DMS79 treated with DMSO at 0.1 percent for 48 hours (cell line): ENCODE results near the gene EXD2.
"Not testable (repeated sequence)": the region's sequence is repeated elsewhere in the genome, so short reads cannot be mapped to it uniquely, and the experiment has no call there.

Source experiments
- DNase-seq: peaks from one replicate; lab custom pipeline; 2025; lab: John Stamatoyannopoulos, UW

The EXD2 gene, protein sequence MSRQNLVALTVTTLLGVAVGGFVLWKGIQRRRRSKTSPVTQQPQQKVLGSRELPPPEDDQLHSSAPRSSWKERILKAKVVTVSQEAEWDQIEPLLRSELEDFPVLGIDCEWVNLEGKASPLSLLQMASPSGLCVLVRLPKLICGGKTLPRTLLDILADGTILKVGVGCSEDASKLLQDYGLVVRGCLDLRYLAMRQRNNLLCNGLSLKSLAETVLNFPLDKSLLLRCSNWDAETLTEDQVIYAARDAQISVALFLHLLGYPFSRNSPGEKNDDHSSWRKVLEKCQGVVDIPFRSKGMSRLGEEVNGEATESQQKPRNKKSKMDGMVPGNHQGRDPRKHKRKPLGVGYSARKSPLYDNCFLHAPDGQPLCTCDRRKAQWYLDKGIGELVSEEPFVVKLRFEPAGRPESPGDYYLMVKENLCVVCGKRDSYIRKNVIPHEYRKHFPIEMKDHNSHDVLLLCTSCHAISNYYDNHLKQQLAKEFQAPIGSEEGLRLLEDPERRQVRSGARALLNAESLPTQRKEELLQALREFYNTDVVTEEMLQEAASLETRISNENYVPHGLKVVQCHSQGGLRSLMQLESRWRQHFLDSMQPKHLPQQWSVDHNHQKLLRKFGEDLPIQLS

DNA sequence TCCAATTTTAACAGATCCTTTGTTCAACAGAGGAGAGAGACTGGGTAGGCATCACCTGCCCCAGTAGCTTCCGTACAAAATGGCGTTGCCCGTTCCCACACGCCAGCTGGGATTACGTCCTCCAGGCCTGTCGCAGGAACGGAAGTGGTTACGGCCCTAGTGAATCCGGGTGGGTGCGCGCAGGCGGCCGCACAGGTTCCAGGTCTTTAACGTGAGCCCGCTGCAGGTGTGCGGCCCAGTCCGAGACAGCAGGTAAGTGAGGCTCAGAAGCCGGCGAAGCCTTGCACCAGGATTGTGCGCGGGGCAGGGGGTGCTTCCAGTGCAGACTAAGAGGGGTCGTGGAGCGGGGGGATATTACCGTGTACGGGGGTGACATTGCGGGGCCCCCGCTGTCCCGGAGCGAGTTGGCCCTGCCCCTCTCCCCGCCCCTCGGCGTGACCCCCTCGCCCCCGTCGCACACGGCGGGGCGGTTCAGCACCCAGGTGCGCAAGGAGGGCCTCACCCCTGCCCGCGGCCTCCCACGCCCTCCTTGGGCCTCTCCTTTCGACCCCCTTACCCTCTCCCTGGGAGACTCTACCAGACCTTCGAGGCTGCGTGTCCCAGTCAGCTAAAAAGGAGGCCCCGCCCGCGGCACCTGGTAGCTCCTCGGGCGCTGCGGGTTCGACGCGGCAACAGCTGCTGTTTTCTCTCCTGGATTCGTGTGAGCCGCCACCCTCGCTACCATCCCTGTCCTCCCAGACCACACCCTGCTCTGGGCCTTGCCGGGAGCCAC lies at the start of gene EXD2:
TSS of gene EXD2 (plus strand) at position 159 of the 772 bp plus-strand sequence. CDS start 17,973 bp downstream, outside the sequence.
- DNase-seq = peak; percentile 99

DNA sequence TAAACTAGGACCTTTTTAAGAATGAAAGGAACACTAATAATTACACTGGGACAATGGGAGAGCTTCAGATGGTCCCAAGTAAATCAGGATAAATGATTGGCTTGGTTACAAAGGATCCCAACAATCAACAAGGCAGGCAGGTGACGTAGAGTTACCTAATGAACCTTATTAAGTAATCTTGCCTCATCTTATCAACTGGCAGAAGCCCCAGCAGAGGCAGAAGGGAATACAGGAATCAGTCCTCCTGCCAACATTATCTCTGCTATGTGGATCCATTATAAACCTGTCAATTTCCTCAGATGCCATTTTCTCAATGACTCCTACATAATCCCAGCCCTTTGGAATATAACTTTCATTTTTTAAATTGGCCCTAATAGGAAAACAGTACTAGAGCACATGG lies 49.7 kb upstream of the EXD2 start:
- DNase-seq = no peak

DNA sequence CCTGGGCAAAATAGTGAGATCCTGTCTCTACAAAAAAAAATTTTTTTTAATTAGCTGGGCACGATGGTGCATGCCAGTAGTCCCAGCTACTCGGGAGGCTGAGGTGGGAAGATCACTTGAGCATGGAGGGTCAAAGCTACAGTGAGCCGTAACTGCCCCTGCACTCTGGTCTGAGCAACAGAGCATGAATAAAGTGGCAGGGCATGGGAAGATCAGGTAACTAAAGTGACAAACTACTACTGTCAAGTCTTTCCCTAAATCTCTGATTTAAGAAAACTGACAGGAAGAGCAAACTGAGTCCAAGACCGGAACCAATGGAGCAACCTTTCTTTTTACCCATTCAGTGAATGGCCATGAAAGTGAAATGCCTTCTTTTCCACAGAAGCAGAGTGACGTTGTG lies 49.2 kb upstream of the EXD2 start:
- no peak for DNase-seq

DNA sequence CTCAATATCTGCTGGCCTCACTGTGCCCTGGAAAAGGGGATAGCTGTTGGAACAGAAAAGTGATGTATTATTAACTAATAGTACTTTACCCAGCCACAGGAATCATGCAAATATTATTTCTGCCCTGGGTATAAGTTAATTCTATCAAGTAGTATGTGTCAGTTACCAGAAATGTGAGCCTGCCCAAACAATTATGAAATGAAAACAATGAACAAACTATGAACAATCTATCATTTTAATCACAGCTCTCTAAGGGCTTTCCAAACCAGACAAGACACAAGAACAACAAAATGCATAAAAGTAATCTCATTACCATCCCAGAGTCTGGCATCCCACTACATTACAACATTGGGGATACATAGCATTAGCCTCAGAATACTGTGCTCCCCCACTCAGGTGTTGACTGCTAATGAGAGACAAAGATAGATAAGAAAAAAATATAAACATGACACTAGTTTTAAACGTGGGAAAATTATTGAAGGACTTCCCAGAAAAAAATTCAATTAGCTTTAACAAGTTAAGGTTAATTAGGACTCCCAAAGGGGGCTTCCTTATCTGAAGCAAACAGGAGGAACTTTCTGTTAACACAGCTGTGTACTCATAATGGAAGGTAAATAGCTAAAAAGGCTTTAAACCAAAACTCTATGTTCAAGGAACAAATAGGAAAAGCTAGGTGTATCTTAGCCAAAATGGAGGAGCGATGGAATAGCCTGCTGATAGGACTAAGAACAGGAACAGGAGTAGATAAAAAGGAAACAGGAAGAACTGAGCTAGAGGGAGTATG lies 41.6 kb upstream of the EXD2 start:
- no peak for DNase-seq

DNA sequence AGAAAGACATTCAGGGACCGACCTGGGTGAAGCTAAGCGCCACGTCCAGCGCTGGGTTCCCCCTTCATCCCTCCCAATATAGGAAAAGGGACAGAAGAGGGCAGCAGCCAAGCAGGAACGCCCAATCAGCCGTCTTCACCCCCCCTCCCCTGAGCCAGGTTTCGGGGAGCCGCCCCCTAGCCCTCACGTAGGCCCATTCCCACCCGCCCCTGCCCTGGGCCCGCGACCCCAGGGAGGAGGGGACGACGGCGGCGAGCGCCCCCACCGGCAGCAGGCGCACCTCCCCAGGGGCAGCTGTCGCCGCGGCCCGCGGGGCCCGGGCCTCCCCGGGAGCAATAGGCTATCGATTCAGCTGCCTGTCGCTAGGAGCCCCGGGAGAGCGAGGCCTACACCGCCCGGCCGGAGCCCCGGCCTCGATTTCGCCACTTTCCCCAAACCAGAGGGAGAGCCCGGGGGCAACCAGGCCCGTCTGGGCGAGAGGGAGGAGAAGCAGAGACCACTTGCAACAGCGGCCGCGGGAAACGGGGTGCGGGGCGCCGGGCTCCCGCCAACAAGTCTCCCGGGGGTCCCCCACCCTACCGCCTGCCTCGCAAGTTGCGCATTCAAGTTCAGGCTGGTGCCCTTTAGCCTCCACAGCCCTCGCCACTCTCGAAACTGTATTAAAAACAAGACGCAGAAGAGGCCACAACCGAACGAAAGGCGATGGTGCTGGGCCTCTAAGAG lies 39.7 kb upstream of the EXD2 start:
- peak; percentile 80 for DNase-seq

DNA sequence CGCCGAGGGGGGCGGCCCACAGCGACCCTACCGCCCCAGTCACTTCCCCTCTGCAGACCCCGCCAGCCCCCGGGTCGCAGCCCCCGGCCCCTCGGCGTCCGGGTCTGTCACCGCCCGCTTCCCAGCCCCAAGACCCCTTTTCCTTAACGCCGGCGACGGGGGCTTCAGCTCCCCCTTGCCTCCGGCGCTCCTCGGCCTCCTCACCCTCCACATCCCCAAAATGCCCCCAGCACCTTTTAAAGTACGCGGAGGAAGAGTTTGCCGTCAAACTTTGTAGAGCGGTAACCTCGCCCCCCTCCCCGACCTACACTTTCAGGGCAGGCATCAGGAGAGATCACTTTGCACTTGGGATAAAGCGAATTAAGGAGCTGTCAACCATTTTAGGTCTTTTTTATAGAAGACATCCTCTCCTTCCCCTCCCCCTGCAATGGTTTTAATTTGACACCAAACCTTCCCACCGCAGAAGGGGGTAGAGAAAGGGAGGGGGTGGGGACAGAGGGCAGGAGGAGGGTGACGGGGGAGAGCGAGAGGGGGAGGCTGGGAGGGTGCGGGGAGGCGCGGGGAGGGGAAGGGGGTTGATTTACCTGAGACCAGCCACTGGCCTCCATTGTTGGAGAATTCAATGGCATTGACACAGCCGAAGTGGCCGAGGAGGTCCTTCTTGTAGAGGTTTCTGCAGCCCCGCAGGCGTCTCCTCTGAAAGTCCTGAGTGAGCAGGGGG lies 39.0 kb upstream of the EXD2 start:
- DNase-seq = peak; percentile 52

DNA sequence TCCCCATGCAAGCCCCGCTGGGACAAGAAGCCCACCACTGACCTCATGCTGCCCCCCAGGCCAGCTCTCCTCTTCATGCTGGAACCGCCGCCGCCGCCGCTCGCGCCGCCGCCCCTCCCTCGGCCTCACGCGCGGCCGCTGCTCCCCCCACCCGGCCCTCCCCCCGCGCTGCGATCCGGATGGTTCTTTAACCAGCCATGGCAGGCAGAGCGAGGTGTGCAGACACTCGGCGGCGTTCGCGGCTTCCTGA lies 38.5 kb upstream of the EXD2 start, which contains the start of gene DCAF5:
TSS of gene DCAF5 (minus strand) at position 218 of the 250 bp plus-strand sequence. CDS start at position 77, 141 bp downstream.
- DNase-seq = no peak

DNA sequence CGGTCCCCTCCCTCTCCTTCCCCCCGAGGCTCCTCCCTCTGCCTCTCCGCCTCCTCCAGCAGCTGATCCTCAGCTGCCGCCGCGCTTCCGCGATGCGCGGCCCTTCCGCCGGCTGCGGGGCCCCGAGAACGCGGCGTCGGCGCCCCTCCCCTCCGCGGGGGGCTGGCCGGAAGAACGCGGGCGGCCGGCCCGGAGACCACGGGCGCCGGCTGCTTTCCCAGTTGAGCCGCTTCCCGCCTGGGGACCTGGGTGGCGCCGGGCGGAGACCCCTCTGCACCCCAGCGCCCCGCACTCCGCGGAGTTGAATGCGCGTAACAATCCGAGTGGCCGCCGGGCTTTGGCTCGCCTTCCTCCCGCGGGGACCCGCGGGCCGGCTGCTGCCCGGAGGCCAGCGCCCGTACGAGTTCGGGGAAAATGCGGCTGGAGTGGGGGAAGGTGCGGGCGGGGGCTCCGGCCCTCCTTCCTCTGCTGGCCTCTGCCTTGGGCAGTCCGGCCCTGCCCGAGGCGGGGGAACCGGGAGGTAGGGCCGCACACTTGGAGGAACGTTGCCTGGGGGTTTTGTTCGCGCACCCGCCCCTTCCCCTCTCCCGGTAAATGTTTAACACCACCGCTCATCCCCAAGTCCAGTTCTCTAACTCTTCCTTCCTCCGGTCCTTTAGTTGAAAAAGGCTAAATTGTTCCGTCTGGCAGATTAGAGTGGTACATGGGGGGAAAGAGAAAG lies 38.0 kb upstream of the EXD2 start:
- peak; percentile 93 for DNase-seq

DNA sequence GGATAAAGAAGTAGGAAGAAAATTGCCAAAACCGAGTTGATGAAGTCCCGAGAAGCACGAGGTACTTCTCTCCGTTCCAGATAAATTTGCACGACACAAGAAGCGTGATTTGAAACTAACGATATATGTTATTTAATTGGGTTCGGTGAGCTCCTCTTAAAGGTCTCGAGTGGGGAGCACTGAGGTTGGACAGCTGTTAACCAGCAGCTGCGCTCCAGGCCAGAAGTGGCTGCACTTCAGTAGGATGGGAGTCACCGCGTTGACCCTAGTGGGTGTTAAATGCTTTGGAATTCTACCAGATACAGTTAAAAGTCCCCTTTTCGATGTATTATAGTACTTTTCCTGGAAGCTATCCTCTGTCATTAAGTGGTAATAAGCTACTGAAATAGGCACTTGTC lies 37.4 kb upstream of the EXD2 start:
- peak; percentile 75 for DNase-seq

DNA sequence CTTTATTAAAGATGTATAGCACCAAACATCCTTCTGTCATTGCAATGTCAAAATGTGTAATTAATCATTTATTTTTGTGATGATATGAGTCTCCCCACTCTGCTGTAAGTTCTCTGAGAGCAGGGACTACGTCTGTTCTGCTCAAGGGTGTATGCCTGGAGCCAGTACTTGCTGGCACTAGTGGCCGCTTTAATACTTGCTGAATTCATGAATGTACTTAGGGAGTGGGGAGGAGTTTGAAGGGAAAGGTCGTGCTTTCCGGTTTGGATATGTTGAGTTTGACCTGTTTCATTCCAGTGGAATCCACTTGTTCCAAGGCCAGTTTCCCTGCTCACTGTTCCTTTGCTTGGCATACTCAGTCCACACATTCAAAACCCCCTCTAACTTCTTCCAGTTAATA lies 36.5 kb upstream of the EXD2 start:
- DNase-seq = no peak

DNA sequence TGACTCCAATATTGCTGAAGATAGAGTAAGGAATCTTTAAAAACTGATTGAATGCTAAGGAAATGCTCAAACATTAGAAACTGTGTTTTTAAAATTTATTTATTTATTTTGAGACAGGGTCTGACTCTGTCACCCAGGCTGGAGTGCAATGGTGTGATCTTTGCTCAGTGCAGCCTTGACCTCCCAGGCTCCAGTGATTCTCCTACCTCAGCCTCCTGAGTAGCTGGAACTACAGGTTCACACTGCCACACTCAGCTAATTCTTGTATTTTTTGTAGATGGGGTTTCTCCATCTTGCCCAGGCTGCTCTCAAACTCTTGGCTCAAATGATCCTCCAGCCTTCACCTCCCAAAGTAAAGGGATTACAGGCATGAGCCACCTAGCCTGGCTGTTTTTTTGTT lies 35.1 kb upstream of the EXD2 start:
- DNase-seq = no peak

DNA sequence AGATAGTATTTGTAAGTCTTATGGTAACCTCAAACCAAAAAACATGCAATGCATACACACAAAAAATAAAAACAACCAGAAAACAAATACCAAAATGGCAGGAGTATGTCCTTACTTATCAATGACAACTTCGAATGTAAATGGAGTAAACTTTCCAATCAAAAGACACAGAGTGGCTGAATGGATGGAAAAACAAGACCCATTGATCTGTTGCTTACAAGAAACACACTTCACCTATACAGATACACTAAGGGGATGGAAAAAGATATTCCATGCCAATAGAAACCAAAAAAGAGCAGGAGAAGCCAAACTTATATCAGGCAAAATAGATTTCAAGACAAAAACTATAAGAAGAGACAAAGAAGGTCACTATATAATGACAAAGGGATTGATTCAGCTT lies 29.7 kb upstream of the EXD2 start:
- no peak for DNase-seq

DNA sequence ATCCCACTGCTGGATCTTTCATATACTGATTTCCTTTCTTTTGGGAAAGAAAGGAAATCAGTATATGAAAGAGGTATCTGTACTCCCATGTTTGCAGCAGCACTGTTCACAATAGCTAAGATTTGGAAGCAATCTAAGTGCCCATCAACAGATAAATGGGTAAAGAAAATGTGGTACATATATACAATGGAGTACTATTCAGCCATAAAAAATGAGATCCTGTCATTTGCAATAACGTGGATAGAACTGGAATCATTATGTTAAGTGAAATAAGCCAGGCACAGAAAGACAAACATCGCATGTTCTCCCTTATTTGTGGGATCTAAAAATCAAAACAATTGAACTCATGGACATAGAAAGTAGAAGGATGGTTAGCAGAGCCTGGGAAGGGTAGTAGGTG lies 25.5 kb upstream of the EXD2 start:
- DNase-seq = not testable (repeated sequence)

DNA sequence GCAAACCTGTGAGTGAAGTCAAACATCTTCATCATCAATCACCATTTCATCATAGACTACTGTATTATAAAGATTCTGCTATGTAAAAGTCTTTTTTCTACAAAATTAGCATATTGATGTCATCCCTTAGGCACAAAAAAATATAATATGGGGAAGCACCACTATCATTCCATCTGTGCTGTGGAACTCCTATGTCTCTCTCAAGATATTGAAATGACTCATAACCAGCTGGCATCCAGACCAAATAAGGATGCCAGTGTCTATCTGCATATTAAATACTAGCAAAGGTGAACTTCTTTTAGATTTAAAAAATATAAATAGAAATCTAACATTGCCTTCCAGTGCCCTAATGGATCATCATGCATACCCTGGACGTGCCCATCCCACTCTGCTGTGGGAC lies 20.5 kb upstream of the EXD2 start:
- DNase-seq = no peak

DNA sequence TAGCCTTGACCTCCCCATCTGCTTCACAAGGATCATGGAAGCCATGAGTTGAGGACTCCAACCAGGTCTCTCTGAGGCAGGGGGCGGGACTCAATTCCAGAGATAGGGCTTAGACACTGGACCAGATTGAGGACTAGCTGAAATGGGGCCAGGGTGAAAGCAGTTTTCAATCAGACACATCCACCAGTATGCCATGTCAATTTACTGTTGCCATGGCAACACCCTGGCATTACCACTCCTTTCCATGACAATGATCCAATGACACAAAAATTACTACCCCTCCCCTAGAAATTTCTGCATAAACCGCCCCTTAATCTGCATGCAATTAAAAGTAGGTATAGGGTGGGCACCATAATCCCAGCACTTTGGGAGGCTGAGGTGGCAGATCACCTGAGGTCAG lies 19.7 kb upstream of the EXD2 start:
- no peak for DNase-seq

DNA sequence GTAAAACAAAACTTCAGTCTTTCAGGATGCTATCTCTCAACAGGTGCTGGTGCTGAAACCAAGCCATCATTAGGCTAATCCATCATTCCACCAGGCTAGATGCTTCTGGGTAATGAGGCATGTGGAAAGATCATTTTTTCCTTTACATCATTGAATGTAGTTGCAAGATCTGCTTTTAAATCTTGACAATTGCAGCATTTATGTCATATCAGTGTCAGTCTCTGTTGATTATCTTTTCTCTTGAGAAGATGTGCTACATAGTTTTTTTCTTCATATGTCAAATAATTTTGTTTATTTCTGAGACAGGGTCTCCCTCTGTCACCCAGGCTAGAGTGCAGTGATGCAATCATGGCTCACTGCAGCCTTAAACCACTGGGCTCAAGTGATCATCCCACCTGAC lies 16.2 kb upstream of the EXD2 start:
- no peak for DNase-seq

DNA sequence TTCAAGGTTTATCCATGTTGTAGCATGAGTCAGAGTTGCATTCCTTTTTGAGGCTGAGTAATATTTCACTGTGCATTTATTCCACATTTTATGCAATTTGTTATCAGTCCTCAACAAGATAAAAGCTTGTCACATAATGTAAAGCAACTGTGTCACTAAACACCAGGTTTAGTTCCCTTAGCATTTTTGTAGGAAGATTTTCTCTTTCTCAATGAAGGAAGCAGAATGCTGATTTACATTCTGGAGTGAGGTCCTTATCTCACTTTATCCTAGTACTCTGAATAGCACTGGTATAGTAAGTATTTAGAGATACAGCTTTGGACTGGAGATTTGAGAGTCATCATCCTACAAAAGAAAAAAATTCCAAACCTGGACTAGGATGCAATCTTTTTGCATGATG lies 9.8 kb upstream of the EXD2 start:
- no peak for DNase-seq

DNA sequence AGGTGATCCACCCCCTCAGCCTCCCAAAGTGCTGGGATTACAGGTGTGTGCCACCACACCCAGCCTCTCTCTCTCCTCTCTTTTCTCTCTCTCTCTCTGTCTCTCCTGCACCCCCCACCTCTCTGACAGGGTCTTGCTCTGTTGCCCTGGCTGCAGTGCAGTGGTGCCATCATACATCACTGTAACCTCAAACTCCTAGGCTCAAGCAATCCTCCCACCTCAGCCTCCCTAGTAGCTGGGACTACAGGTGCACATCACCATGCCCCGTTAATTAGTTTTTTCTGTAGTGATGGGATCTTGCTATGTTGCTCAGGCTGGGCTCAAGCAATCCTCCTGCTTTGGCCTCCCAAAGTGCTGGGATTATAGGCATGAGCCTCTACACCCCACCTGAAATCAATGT lies 8.7 kb upstream of the EXD2 start:
- DNase-seq = not testable (repeated sequence)

DNA sequence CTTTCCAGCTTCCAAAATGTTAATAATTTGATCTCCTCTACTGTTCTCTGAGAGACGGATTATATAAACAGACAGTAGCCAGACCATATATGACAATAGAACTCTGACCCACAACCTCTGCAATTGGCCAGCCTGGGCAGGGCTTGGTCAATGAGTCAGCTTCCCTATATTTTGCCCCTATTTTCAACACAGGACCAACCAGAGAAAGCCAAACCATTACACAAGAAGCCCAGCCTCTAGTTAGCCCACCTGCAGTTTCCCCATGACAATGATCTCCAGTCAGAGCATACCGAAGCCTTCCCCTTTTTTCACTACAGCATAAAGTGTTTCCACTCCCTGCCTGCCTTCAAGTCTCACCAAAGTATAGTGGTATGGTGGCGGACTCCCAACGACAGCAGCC lies 7.6 kb upstream of the EXD2 start:
- no peak for DNase-seq

DNA sequence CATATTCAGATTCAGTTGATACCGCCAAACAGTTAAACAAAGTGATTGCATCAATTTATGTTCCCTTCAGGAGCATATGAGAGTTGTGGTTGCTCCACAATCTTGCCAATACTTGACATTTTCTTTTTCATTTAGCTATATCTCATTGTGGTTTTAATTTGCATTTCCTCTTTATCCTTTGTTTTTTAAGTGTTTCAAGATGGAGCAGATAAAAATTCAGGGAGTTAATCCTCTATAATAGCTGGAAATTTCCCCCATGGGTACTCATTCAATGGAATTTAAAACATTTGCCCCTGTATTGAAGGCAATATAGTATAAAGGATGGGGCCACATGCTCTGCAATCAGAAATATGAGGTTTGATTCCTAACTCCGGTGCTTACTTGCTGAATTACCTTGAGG lies 1.1 kb upstream of the EXD2 start:
- no peak for DNase-seq
